Progenitor cell of endocrine pancreas (in vitro differentiated cells): ENCODE data around the gene RPP30. TPM values are rescaled to one million over a fixed set of nuclear protein-coding genes. Genes with fewer than 3 reads are reported as not detected.
"Not testable (repeated sequence)": the region's sequence is repeated elsewhere in the genome, so short reads cannot be mapped to it uniquely, and the experiment has no call there.

Experiments
- DNase-seq: peaks from one replicate; pipeline ENCODE4 v3.0.0; 2021; ENCODE audit warnings: low spot score; ENCODE audit not compliant: unreplicated experiment
- H3K27ac Mint-ChIP-seq: 2 replicates; pipeline ENCODE4 v1.8.0; 2021; ENCODE audit warnings: mild to moderate bottlenecking, moderate library complexity, mixed read lengths
- H3K27me3 Mint-ChIP-seq: 2 replicates; pipeline ENCODE4 v1.8.0; 2021; ENCODE audit warnings: mixed read lengths
- H3K36me3 Mint-ChIP-seq: 2 replicates; pipeline ENCODE4 v1.8.0; 2022; ENCODE audit warnings: mixed read lengths; ENCODE audit not compliant: insufficient read depth
- H3K4me1 Mint-ChIP-seq: 2 replicates; pipeline ENCODE4 v1.8.0; 2021; ENCODE audit warnings: low read depth, mixed read lengths
- H3K4me3 Mint-ChIP-seq: 2 replicates; pipeline ENCODE4 v1.8.0; 2021; ENCODE audit warnings: low read depth, mild to moderate bottlenecking, moderate library complexity, mixed read lengths
- H3K9me3 Mint-ChIP-seq: 2 replicates; pipeline ENCODE4 v1.8.0; 2021; ENCODE audit warnings: low read depth, mixed read lengths
- CTCF ChIP-seq: fragments of 200-600 bp; sonication (generic); IDR thresholded peaks from one replicate; pipeline ENCODE4 v1.5.0; 2021; ENCODE audit warnings: antibody characterized with exemption, mild to moderate bottlenecking; ENCODE audit not compliant: unreplicated experiment
- total RNA-seq: library from RNA; stranded (reverse); gene quantifications from 2 replicates; pipeline ENCODE4 v1.2.1, GENCODE V29; 2021

RPP30 gene
- total RNA-seq, 1 donor from 2014 or later = 53.5 TPM

DNA sequence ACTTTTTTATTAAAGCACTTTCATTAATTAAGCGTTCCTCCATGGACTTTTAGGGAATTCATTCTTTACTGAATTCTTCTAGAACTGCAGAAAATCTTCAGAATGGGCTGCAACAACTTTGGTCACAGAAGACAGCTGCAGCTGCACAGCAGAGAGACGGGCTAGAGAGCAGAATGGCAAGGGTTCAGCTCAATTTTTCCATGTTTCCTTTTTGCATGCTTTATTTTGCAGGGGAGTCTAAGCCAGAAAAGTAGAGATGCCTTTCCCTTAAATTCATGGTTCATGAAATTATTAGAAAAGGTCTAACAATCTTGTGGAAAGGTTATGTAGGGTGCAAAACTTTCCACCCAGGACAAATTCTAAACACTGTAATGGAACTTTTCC, 64.5 kb downstream of the RPP30 start:
- no peak for DNase-seq
- TF ChIP-seq CTCF = no peak
- Mint-ChIP-seq H3K9me3 (no peaks in the 10 kb centered on the region), H3K27me3 (peaks cover 6% of the 10 kb centered on the region), H3K27ac (no peak overlapping the region), H3K4me1 (peaks cover 10% of the 10 kb centered on the region), H3K36me3 (no peaks in the 10 kb centered on the region), H3K4me3 (no peak overlapping the region)

DNA sequence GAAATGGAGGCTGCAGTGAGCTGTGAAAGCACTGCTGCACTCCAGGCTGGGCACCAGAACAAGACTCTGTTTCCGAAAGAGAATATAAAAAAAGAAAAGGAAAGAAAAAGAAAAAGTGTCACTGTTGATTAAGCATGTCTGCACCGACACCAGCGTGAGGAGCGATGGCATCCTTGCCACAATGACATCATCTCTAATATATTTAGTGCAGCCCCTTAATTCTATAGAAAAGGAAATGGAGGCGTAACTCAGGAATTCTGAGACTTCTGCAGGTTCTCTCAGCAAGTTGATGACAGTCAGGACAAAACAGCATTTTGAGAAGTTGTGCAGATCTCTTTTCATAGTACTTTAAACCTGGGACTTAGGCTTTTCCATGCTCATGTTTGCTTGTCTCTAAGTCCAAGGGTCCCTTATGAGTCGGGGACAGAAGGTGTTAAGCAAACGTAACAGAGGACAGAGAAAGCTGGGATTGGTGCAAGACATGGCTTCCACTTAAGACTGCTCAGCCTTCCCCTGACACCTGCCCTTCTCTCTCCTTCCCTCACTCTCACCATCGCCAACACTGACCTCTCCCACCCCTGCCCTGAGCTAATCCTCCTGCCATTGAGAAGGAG, 66.0 kb downstream of the RPP30 start:
- TF ChIP-seq CTCF = no peak
- no peak overlapping the region for H3K27ac Mint-ChIP-seq
- no peaks in the 10 kb centered on the region for H3K9me3 Mint-ChIP-seq
- H3K36me3 Mint-ChIP-seq = no peaks in the 10 kb centered on the region
- DNase-seq = no peak
- peaks cover 6% of the 10 kb centered on the region for H3K27me3 Mint-ChIP-seq
- H3K4me3 Mint-ChIP-seq = no peak overlapping the region
- peaks cover 6% of the 10 kb centered on the region for H3K4me1 Mint-ChIP-seq

- H3K27me3 Mint-ChIP-seq = peaks cover 6% of the 10 kb centered on the region
- no peak for TF ChIP-seq CTCF
- H3K4me1 Mint-ChIP-seq = peaks cover 6% of the 10 kb centered on the region
- no peak for DNase-seq
- no peak overlapping the region for H3K4me3 Mint-ChIP-seq
- no peak overlapping the region for H3K27ac Mint-ChIP-seq
- H3K9me3 Mint-ChIP-seq = no peaks in the 10 kb centered on the region
- H3K36me3 Mint-ChIP-seq = no peaks in the 10 kb centered on the region
Observed at GRCh38 chr10:90939116-90939515, 67.3 kb downstream of the RPP30 start.

DNA sequence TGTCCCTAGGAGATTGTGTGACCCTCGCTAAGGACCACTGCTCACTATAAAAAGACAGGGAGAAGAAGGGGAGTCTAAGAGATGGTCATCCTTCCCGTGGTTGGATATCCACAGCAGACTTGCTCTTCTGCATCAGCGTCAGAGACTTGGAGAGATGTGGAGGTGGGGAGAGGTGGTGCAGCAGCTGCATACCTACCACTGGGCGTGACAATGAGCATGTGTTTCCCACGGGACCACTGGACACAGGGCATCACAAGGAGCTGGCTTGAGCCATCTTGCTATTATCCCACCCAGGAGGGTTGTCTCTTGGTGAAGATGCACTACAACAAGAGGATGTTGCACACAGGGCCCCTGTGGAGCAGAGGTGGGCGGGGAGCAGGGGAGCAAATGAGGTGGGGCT, 67.9 kb downstream of the RPP30 start:
- no peak for DNase-seq
- no peak for TF ChIP-seq CTCF
- no peak overlapping the region for H3K4me3 Mint-ChIP-seq
- H3K27ac Mint-ChIP-seq = no peak overlapping the region
- no peaks in the 10 kb centered on the region for H3K9me3 Mint-ChIP-seq
- peaks cover 6% of the 10 kb centered on the region for H3K27me3 Mint-ChIP-seq
- H3K4me1 Mint-ChIP-seq = peaks cover 6% of the 10 kb centered on the region
- H3K36me3 Mint-ChIP-seq = no peaks in the 10 kb centered on the region

GRCh38 chr10:90942980-90943379, 71.2 kb downstream of the RPP30 start:
- not testable (repeated sequence) for H3K27me3 Mint-ChIP-seq, H3K9me3 Mint-ChIP-seq, H3K4me1 Mint-ChIP-seq

GRCh38 chr10:90944749-90945148, 73.0 kb downstream of the RPP30 start:
- H3K36me3 Mint-ChIP-seq = no peaks in the 10 kb centered on the region
- no peaks in the 10 kb centered on the region for H3K4me1 Mint-ChIP-seq
- H3K27me3 Mint-ChIP-seq = no peaks in the 10 kb centered on the region
- TF ChIP-seq CTCF = no peak
- H3K4me3 Mint-ChIP-seq = no peak overlapping the region
- DNase-seq = no peak
- no peak overlapping the region for H3K27ac Mint-ChIP-seq
- H3K9me3 Mint-ChIP-seq = no peaks in the 10 kb centered on the region

More at GRCh38 chr10:90942980-90943379, 71.2 kb downstream of the RPP30 start:
- H3K27ac Mint-ChIP-seq, H3K36me3 Mint-ChIP-seq, DNase-seq, H3K4me3 Mint-ChIP-seq: not testable (repeated sequence)
